IPS DF 19.7 (cell line): Measurements from ENCODE around the gene L1CAM.

ENCODE experiments used
- DNase-seq: peaks from one replicate; pipeline ENCODE4 v3.0.0-alpha.2; 2013; ENCODE audit warnings: low read depth, low spot score

L1CAM gene

DNA sequence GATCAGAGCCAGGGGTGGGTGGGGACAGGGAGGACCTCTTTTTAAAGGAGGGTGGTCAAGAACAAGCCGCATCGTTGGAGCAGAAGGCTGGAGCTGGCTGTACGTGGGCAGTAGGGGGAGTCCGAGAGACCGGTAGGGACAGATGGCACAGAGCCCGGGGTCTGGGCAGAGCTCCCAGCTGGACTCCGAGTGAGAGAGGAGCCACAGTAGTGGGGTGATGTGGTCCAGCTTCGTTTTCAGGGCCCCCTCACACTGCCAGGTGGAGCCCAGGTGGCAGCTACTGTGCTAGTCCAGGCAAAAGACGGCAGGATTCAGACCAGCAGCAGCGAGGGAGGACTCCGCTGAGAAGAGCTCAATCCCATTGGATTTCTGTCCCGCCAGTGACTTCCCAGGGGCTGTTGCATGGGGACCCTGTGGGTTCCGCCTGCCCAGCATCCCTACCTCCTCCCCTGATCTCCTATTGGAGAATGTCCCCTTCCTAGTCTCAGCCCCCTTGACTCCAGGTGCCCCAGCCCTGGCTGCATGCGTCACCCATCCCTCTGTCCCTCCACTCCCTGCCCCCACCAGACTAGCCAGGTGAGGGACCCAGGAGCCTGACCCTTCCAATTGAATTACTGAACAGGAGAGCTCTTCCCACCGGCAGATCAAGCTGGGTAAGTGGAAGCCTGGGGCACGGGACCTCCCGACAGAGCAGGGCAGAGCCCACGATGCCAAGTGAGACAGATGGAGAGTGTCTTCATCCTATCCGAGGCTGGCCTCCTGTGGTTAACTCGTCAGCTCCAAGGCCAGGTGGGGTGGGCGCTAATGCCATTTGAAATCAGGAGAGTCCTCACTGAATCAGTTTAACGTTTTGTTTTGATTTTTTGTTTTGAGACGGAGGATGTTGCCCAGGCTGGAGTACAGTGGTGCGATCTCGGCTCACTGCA is 37.2 kb upstream of the L1CAM start:
- no peak for DNase-seq

DNA sequence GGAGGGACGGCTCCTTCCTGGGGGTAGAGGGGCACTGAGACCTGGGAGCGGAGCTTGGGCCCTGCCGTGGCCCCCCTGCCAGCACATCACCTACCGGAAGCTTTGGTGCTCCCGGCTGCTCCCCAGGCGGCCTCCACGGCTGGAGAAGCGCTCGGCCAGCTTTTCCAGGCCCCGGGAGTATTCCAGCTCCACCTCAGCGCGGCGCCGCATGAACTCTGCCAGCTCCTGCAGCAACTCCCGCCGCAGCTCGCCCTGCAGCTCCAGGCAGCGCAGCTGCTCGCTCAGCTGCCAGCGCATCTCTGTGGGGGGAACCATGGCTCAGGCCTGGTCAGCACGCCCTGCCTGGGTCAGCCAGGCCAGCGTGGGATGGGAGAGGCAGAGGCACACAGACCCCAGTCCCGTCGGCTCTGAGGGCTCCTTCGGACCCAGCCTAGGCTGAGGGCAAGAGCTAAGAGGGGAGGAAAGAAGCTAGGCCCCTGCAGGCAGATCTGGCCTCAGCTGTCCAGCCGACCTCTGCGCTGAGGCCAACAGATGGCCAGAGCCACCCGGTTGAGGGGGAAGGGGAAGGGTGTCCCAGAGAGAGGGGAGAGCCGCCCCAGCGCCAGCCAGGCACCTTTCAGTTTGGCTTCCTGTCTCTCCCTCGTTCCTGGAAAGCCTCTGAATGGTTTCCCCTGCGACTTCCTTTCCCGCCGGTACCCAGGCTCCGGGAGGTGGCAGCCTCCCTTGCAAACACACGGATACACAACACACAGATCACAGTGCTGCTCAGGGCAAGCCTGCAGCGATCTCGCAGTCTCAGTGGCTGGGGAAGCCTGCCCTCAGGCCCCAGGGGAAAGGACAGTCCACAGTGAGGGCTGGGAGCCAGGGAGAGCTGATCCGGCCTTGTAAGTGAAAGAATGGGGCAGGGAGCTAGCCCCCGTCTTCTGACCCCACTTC is 35.8 kb upstream of the L1CAM start:
- DNase-seq = no peak

DNA sequence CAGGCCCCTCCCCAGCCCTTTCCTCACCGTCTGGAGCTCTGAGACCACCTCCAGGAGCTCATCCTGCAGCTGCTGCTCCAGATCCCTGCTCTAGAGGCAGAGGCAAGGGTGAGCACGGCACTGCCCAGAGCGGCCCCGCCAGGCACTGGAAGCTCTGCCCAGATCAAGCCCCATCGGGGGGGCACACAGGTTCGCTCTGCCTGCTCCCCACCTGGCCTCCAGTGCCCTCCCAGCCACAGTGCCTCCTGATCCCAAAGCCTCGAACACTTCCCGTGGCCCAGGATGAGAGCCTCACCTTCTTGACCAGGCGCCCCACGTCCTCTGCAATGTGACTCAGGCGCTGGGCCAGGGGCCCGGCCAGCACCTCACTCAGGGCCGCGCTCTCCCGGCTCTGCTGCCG is 35.1 kb upstream of the L1CAM start:
- no peak for DNase-seq

DNA sequence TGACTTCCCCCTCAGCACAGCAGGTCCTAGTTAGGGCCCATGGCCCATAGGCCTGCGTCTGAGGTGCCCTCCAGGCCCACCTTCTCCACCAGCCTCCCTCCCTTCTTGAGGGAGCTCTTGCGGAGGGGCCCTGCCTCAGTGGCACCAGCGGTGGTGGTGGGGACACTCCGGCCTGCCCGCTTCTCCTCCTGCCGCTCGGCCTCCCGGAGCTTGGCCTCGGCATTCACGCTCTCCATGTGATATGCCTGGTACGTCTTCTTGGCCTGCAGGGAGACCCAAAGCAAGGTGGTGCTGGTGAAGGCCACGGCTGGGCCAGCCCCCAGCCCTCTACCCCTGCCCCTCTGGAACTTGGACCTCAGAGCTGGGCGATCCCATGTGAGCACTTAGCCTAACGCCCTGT is 34.6 kb upstream of the L1CAM start:
- DNase-seq = no peak

DNA sequence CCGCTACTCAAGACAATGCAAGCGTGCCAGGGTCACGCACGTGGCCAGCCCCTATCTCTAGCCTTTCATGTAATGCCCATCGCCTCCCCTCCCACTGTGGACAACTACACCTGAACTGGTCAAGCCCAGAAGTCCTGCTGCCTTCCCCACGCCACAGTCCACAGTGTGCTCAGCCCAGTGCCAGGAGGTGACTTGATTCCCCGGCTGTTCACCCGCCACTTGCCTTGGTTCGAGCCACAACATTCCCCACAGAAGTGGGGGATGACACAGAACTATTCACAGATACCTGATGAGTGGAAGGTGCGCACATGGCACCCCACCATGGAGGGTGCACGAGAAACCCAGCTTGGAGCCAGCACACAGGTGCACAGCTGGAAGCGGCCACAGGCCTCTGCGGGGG is 33.3 kb upstream of the L1CAM start:
- DNase-seq = no peak

DNA sequence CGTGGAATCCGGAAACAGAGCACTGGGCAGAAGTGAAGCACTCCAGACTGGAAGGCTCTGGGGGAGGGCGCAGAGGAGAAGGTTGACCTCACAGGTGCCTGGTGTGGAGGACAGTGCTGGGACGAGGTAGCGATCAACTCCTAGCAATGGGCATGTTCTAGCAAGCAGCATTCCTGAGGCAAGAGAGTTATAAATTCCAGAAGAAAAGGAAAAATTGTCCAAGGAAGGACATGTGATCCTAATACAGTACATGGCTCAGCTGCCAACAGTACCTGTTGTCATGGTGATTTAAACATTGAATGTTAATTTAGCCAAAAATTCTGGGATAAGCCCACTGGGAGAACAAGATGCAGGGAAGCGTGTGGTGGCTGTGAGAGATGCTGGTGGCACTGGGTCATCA is 31.9 kb upstream of the L1CAM start:
- DNase-seq = no peak

DNA sequence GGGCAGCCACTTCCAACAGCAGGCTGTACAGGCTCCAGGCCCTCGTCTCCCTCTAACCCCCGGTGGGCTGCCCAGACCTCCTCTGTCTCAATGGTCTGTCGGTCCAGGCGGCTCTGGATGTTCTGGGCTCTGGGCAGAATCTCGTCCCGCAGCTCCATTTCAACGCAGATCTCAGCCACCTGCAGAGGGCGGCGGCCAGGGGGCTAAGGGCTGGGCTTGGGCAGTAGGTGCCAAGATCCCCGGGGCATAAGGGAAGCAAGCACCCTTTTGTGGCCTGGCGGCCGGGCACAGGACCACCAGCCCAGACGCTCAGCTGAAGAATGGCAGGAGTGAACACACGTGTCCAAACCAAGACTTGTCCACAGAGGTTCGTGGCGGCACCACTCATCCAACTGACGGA is 27.7 kb upstream of the L1CAM start:
- no peak for DNase-seq

DNA sequence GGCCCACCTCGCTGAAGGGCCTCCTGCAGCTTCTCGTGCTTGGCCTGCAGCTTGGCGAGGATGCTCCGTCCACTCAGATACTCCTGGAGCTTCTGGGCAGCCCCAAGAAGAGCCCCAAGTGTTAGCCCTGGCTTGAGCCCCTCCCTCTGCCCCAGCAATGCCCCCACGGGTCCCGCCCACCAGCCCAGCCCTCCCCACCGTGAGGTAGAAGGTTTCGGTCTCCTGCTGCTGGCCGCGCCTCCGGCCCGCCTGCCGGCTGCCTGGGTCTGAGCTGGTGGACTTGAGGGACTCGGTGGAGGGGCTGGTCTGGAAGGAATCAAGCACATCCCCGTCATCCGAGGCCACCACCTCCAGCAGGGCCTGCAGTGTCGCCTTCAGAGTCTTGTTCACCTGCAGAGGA is 27.2 kb upstream of the L1CAM start:
- no peak for DNase-seq

DNA sequence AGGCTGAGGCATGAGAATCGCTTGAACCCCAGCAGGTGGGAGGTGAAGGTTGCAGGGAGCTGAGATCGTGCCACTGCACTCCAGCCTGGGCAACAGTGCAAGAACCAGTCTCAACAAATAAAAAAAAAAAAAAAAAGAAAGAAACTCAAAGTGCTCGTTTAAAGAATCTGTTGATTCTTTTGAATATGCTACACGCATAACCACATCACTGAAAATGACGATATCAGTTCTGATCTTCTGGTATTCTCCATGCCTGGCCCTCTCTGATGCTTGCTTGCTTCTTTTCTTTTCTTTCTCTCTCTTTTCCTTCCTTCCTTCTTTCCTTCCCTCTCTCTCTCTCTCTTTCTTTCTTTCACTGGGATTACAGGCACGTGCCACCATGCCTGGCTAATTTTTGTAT is 25.8 kb upstream of the L1CAM start:
- DNase-seq = no peak

DNA sequence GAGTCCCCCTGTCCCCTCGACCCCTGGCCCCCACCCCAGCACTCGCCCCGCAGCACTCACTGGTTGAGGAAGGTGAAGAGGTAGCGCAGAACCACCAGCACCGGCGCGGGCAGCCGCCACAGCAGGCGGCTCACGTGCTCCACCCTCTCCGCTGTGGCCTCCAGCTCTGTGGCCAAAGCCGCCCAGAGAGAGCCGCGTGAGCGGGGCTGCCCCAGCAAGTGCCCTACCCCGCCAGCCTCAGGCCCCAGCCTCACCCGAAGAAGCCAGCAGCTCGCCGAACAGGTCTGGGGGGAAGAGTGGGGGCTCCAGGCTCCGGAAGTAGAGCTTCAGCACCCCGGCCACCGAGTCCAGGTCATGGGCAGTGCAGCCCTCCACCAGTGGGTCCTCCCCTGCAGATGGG is 24.5 kb upstream of the L1CAM start:
- DNase-seq = no peak

DNA sequence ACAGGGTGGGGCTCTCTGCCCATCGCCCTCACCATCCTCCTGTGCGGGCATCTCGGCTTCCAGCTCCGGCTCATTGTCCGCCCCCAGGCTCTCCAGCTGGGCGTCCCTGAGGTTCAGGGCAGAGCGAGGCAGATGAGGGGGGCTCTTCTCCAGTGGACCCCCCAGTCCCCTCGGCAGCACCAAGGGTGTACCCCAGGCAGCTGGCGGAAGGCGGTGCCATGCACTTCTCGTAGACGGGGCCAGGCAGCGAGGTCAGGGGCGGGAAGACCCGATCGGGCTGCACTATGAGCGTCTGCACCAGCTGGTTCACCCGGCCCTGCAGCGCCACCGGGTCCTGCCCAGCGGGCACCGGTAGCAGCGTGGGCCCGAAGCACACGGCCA is 24.0 kb upstream of the L1CAM start:
- DNase-seq = no peak

DNA sequence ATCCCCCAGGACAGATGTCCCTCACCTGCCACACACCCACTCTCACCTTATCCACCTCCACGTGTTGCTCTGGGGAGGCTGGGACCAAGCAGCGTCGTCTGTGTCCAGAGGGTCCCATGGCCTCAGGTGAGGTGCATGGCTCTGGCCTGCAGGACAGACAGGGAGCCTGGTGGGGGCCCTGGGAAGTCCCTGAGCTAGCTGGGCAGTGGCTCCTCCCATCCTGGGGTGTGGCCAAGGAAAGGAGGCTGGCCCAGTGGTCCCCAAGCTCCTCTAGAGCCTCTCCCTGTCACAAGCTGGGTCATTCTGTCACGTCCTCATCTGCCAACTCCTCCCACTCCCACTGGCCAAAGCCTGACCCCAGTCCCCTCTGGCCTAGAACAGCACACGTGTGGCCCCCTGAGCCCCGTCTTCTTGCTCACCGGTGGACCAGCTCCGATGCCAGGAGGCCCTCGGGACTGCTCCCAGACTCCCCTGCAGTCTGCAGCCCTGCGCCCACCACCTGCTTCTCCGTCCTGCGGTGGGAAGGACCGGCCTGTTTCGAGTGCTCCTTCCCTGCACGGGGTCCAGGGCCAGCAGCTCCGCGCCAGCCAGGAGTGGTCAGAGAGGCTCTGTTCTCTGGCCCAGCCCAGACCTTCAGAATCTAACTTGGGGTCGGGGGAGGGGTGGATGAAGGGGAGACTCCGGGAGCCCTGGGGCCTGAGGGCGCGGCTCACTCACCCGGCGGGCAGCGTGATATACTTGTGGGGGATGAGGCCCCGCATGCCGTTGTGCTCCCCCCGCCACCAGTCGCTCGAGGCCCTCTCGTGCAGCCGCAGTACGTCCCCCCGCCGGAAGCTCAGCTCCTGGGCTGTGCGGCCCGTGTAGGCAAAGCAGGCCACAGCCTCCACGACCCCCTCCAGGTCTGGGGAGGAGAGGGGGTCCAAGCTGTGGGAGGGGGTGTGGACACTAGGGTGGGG is 23.3 kb upstream of the L1CAM start:
- DNase-seq = no peak

DNA sequence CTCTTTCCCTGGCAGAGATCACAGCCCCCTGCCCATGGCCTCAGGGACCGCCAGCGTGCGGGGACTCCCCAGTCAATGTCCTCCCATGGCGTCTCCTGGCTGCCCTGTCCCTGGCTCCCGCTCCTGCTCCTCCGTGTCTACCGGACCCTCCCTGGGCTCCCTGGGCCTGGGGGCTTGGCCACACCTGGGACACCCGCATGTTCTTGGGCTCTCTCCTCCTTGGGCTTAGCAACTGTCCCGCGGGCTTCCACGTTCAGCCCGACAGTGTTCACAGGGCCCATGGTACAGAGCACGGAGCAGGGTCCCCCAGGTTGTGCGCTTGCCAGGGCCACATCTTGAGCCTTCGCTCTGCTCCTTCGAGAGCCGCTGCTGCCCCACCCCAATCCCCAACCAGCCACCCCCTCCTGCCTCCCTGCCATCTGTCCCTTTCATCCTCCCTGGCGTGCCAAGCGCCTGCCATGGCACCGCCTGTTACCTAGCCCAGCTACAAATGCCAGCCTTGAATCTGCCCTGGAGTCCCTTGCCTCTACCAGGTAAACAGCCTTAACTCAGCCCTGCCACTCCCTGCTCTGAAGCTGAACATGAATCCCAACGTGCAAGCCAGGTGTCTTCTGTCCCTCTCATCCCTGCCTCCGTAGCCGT is 22.4 kb upstream of the L1CAM start:
- DNase-seq = no peak

DNA sequence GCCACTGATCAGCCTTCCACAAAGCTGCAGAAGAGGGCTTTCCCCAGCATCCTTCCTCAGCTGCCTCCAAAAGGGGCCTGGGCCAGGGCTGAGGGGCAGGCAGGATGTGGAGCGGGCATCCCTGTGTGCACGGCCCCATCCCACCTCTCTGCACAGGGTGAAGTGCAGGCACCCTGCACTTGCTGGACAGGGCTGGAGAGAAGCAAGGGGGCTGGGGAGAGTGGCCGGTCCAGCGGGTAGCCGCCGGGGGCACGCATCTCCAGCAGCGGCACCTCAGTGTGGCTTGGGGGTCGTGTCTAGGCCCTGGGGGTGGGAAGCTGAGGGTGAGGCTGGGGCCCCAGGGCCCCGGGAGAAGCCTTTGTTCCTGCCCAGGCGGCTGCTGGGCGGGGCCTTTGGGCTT is 21.5 kb upstream of the L1CAM start:
- no peak for DNase-seq

DNA sequence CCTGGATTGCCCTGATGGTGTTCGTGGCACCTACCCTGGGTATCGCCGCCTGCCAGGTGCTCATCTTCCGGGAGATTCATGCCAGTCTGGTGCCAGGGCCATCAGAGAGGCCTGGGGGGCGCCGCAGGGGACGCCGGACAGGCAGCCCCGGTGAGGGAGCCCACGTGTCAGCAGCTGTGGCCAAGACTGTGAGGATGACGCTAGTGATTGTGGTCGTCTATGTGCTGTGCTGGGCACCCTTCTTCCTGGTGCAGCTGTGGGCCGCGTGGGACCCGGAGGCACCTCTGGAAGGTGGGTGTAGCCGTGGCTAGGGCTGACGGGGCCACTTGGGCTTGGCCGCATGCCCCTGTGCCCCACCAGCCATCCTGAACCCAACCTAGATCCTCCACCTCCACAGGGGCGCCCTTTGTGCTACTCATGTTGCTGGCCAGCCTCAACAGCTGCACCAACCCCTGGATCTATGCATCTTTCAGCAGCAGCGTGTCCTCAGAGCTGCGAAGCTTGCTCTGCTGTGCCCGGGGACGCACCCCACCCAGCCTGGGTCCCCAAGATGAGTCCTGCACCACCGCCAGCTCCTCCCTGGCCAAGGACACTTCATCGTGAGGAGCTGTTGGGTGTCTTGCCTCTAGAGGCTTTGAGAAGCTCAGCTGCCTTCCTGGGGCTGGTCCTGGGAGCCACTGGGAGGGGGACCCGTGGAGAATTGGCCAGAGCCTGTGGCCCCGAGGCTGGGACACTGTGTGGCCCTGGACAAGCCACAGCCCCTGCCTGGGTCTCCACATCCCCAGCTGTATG is 20.3 kb upstream of the L1CAM start:
- DNase-seq = no peak

DNA sequence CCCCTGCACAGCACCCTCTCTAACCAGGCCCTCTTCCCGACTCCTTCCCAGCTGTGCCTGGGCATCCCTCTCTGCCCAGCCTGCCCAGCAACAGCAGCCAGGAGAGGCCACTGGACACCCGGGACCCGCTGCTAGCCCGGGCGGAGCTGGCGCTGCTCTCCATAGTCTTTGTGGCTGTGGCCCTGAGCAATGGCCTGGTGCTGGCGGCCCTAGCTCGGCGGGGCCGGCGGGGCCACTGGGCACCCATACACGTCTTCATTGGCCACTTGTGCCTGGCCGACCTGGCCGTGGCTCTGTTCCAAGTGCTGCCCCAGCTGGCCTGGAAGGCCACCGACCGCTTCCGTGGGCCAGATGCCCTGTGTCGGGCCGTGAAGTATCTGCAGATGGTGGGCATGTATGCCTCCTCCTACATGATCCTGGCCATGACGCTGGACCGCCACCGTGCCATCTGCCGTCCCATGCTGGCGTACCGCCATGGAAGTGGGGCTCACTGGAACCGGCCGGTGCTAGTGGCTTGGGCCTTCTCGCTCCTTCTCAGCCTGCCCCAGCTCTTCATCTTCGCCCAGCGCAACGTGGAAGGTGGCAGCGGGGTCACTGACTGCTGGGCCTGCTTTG is 19.6 kb upstream of the L1CAM start:
- DNase-seq = no peak

DNA sequence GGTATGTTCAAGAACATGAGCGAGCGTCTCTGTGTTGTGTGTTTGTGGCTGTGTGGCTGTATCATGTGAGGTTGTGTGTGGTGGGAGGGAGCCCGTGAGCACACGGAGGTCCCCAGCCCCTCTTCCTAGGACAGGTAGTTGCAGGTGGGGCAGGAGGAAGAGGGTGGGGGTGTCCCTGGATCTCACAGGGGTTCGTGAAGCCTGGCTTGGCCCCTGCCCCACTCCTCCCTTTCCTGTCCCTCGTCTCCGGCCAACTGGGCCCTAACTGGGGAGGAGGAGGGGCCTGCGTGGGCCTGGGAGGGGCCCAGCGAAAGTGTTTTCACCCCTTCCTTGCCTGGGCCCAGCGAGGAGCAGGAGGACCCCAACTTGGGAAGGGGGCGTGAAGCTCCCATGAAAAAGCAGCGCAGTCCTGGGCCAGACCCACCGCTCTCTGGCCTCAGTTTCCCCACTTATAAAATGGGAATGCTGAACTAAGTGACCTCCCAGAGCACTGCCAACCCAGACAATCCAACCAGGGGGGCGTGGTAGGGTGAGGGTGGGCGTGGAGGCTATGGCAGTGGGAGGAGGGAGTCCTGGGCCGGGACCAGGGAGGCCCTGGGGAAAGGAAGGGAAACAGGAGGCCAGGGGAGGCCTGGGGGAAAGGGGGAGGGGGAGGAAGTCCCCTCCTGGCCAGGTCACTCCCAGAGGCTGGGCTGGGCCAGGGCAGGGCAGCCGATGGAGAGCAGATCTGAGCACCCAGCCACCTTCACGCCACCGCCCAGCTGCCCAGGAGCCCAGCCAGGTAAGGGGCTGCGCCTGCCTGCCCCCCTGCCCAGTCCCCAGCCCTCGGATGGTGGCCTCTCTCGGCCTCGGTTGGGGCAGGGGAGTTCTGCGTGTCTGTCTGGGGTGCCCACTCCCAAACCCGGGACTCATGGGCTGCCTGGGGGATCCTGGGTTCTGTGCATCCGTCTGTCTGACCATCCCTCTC is 18.3 kb upstream of the L1CAM start, which contains the start of gene AVPR2:
AVPR2 (plus strand) TSS at position 683 of the 967 bp plus-strand sequence. CDS start 473 bp downstream, outside the sequence.
- DNase-seq = no peak

DNA sequence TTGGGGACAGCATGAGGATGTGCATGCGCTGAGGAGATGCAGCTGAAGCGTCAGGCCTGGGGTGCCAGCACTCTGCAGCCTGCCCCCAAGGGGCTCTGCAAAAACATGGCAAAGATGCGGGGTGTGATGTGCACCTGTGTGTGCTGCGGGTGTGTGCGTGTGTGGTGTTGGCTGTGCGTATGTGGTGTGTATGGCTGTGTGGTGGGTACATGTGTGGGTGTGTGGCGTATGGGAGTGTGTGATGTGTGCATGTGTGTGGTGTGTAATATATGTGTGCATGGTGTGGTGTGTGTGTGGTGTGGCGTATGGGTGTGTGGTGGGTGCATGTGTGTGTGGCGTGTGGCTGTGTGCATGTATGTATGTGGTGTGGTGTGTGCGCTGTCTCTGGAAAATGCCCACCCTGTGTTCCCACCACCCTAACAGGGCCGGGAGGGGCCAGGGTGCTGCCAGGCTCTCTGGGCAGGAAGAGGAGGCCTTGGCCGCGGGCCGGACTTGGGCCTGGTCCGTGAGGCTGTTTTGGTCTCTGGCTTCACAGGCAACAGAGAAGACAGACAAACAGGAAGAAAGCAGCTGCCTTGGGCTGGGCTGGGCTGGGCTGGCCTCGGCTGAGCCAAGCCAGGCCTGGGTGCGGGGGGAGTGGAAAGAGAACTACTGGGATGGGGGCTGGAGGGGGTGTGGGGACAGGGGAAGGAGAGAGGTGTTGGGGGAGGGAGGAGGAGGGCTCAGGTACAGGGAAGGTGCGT is 17.4 kb upstream of the L1CAM start:
- no peak for DNase-seq
